Hepatocyte (in vitro differentiated cells): ENCODE results near the gene DHRS13.
A peak's percentile ranks its signal among the peaks of the same experiment; 100 is the strongest.

Experiments used
- EZH2phosphoT487 ChIP-seq: fragments of 200-600 bp; sonication (generic); IDR thresholded peaks from one replicate; pipeline ENCODE4 v1.6.1; 2018; ENCODE audit warnings: antibody characterized with exemption, mild to moderate bottlenecking, low read depth, moderate library complexity; ENCODE audit not compliant: unreplicated experiment, severe bottlenecking
- TF ChIP-seq, protein P1 (sequence below): fragments of 200-600 bp; sonication (generic); IDR thresholded peaks from 2 replicates; pipeline ENCODE4 v1.5.1; 2016; ENCODE audit warnings: antibody characterized with exemption, mild to moderate bottlenecking; ENCODE audit not compliant: poor library complexity

DNA sequence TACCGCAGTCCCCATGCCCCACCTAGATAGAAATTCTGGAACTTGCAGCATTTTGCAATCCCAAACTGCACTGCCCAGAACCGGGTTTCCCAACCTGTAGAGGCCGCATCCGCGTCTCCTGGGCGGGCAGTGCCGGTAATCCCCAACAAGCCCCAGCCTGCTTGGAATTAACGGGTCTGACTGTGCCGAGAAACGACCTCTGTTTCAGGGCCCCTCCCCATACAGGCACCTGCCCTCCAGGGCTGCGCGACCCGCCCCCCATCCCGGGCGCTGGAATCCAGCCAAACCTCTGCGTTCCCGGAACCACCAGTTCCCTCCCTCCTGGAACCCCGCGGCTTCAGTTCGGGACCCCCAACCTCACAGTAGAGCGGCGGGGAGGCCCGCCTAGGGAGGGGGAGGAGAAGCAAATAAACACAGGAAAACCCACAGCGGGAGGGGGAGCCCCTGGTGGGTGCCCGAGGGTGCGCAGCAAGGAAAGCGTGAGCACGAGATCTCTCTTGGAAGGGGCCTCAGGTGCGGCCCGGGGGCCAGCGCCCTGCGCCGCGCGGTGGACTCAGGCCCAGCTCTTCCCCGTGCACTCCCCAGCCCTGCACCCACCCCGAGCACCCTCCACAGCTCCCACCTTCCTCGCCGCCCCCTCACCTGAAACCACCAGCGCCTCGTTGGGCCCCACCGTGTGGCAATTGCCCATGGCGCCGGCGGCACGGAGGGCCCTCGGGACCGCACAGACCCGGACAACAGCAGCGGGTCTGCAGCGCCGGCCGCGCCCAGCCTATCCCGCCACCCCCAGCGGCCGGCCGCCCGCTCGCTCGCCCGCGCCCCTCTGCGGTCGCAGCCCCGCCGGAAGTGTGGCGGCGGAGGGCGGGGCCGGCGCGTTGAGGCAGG, 5.8 kb downstream of the DHRS13 start, which contains the start of gene FLOT2:
- TF ChIP-seq, protein P1, sequence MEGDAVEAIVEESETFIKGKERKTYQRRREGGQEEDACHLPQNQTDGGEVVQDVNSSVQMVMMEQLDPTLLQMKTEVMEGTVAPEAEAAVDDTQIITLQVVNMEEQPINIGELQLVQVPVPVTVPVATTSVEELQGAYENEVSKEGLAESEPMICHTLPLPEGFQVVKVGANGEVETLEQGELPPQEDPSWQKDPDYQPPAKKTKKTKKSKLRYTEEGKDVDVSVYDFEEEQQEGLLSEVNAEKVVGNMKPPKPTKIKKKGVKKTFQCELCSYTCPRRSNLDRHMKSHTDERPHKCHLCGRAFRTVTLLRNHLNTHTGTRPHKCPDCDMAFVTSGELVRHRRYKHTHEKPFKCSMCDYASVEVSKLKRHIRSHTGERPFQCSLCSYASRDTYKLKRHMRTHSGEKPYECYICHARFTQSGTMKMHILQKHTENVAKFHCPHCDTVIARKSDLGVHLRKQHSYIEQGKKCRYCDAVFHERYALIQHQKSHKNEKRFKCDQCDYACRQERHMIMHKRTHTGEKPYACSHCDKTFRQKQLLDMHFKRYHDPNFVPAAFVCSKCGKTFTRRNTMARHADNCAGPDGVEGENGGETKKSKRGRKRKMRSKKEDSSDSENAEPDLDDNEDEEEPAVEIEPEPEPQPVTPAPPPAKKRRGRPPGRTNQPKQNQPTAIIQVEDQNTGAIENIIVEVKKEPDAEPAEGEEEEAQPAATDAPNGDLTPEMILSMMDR: peak; percentile 19
- no peak for TF ChIP-seq EZH2phosphoT487
